ENCODE measurements around the gene ICA1L. TPM values are rescaled to one million over a fixed set of nuclear protein-coding genes. Genes with fewer than 3 reads are reported as not detected.

ICA1L gene
- total RNA-seq, 1 experiment from 2014 or later, result 6.4 TPM

DNA sequence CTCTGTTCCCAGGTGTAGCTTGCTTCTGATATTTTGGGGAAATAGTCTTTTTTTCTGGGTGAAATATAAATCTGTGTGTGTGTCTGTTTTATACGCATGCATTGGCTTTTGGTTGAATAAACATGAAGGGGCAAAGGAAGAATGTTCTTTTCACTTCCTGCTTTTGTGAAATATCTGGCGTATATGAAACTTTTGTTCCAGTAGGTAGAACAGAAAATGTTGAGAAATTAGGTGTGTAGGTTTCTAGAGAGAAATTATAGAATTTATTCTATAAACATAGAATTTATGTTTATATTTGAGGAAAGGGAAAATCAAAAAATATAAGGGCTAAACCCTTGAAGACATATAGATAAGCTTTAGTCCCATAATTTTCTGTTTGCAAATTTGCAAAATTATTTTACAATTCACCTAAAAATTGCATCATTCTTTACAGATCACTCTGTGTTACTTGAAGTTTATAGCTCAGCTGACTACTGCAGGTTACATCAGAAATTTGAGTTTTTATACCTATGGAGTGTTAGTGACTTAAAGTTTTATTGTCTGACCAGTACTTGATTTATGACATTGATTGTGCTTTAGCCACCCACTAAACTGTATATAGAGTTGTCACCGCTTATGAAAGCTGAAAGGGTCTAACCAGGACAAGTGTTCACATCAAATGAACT, 120.7 kb downstream of the ICA1L start:
- Histone ChIP-seq H3K36me3 (ENCODE audit: control insufficient read depth, insufficient read depth, low read length) (no peaks in the 10 kb centered on the region), H3K4me3 (ENCODE audit: low read depth in 2 of 2, low read length in 2 of 2) (no peak overlapping the region), H3K27ac (ENCODE audit: low read length) (no peak overlapping the region), H3K9me3 (ENCODE audit: control insufficient read depth, insufficient read depth, low read depth, low read length) (no peaks in the 10 kb centered on the region), H3K4me1 (ENCODE audit: control insufficient read depth, insufficient read depth, low read length) (no peaks in the 10 kb centered on the region), H3K27me3 (ENCODE audit: control insufficient read depth, insufficient read depth, low read length) (no peaks in the 10 kb centered on the region)
- no TSS peak for BruUV-seq (replicated peaks)
- in situ Hi-C loops (cut with HindIII; ENCODE audit: low pct_unique_long_range_greater_than_20kb, low sequenced_read_pairs), result no loop called here
- TF ChIP-seq POLR2AphosphoS5 (IDR thresholded peaks at IDR 0.05; ENCODE audit: low read depth, low read length) (no peak), SIN3A (IDR thresholded peaks at IDR 0.05; ENCODE audit: borderline replicate concordance, insufficient read depth, low read depth, low read length) (no peak), REST (IDR thresholded peaks at IDR 0.05; ENCODE audit: insufficient read depth in 1 of 2, low read depth in 2 of 2, low read length in 1 of 2) (no peak), TCF7L2 (IDR thresholded peaks at IDR 0.05; ENCODE audit: low read depth, low read length) (no peak)
- TF ChIP-seq, protein P1, sequence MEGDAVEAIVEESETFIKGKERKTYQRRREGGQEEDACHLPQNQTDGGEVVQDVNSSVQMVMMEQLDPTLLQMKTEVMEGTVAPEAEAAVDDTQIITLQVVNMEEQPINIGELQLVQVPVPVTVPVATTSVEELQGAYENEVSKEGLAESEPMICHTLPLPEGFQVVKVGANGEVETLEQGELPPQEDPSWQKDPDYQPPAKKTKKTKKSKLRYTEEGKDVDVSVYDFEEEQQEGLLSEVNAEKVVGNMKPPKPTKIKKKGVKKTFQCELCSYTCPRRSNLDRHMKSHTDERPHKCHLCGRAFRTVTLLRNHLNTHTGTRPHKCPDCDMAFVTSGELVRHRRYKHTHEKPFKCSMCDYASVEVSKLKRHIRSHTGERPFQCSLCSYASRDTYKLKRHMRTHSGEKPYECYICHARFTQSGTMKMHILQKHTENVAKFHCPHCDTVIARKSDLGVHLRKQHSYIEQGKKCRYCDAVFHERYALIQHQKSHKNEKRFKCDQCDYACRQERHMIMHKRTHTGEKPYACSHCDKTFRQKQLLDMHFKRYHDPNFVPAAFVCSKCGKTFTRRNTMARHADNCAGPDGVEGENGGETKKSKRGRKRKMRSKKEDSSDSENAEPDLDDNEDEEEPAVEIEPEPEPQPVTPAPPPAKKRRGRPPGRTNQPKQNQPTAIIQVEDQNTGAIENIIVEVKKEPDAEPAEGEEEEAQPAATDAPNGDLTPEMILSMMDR (IDR thresholded peaks at IDR 0.05), result no peak
- ChIA-PET POLR2A (no interaction called here), CTCF (no interaction called here)
- no peak for ATAC-seq
- DNase-seq (ENCODE audit: low read depth, low spot score), result no peak
- intact Hi-C loops (cut with micrococcal nuclease; ENCODE audit: unreplicated experiment), result no loop called here

DNA sequence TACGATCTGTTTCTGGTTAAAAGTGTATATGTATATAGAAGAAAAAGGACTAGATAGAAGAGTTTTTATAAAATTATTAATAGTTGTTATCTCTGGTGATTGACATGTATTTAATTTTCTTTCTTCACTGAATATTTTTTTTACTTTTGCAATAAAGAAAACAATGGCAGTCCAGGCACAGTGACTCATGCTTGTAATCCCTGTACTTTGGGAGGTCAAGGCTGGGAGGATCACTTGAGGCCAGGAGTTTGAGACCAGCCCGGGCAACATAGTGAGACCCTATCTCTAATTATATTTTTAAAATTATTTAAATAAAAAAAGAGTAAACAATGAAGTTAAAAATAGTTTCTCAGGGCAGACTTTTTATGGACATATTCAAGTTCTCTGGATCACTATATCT, 122.1 kb downstream of the ICA1L start:
- in situ Hi-C loops (cut with HindIII; ENCODE audit: low pct_unique_long_range_greater_than_20kb, low sequenced_read_pairs), result no loop called here
- CTCF ChIA-PET, result no interaction called here
- intact Hi-C loops (cut with micrococcal nuclease; ENCODE audit: unreplicated experiment), result no loop called here
- no peak for DNase-seq (ENCODE audit: low read depth, low spot score)
- Histone ChIP-seq H3K4me3 (ENCODE audit: low read depth in 2 of 2, low read length in 2 of 2) (no peak overlapping the region), H3K36me3 (ENCODE audit: control insufficient read depth, insufficient read depth, low read length) (no peaks in the 10 kb centered on the region), H3K27ac (ENCODE audit: low read length) (no peak overlapping the region), H3K4me1 (ENCODE audit: control insufficient read depth, insufficient read depth, low read length) (no peaks in the 10 kb centered on the region), H3K9me3 (ENCODE audit: control insufficient read depth, insufficient read depth, low read depth, low read length) (no peaks in the 10 kb centered on the region), H3K27me3 (ENCODE audit: control insufficient read depth, insufficient read depth, low read length) (no peaks in the 10 kb centered on the region)
- no peak for TF ChIP-seq REST (IDR thresholded peaks at IDR 0.05; ENCODE audit: insufficient read depth in 1 of 2, low read depth in 2 of 2, low read length in 1 of 2)
- no peak for TF ChIP-seq TCF7L2 (IDR thresholded peaks at IDR 0.05; ENCODE audit: low read depth, low read length)
- TF ChIP-seq SIN3A (IDR thresholded peaks at IDR 0.05; ENCODE audit: borderline replicate concordance, insufficient read depth, low read depth, low read length), result no peak
- TF ChIP-seq, protein P1 (IDR thresholded peaks at IDR 0.05), result no peak
- no peak for TF ChIP-seq POLR2AphosphoS5 (IDR thresholded peaks at IDR 0.05; ENCODE audit: low read depth, low read length)
- ATAC-seq, result no peak
- POLR2A ChIA-PET, result no interaction called here
- no TSS peak for BruUV-seq (replicated peaks)

Measured in Panc1 (cell line).